Measurements from ENCODE around the gene CLMN.

CLMN gene

GRCh38 chr14:95303552-95303951 is 16.2 kb downstream of the CLMN start:
- Histone ChIP-seq H3K27me3 (ENCODE audit: insufficient read depth, poor library complexity, severe bottlenecking) (no peaks in the 10 kb centered on the region), H3K27ac (replicated peaks) (no peak overlapping the region), H3K4me3 (replicated peaks; ENCODE audit: insufficient read depth, low read length) (no peak overlapping the region)
- TF ChIP-seq SPI1 (IDR thresholded peaks at IDR 0.05; ENCODE audit: borderline replicate concordance, low read depth) (no peak), REST (IDR thresholded peaks at IDR 0.05; ENCODE audit: insufficient replicate concordance, low read depth) (no peak), CTCF (IDR thresholded peaks at IDR 0.05; ENCODE audit: insufficient read depth, low read length) (no peak), GABPA (IDR thresholded peaks at IDR 0.05; ENCODE audit: low read depth) (no peak), POLR2AphosphoS5 (IDR thresholded peaks at IDR 0.05; ENCODE audit: low read depth) (no peak)
- DNase-seq (ENCODE audit: low read depth in 1 of 2, low spot score in 1 of 2) = no peak

- DNase-seq (ENCODE audit: low read depth in 1 of 2, low spot score in 1 of 2) = no peak
- H3K27me3 ChIP-seq (ENCODE audit: insufficient read depth, poor library complexity, severe bottlenecking) = no peaks in the 10 kb centered on the region
- H3K4me3 ChIP-seq (replicated peaks; ENCODE audit: insufficient read depth, low read length) = no peak overlapping the region
- TF ChIP-seq GABPA (IDR thresholded peaks at IDR 0.05; ENCODE audit: low read depth) = no peak
- TF ChIP-seq POLR2AphosphoS5 (IDR thresholded peaks at IDR 0.05; ENCODE audit: low read depth) = no peak
- no peak for TF ChIP-seq CTCF (IDR thresholded peaks at IDR 0.05; ENCODE audit: insufficient read depth, low read length)
- no peak for TF ChIP-seq SPI1 (IDR thresholded peaks at IDR 0.05; ENCODE audit: borderline replicate concordance, low read depth)
- TF ChIP-seq REST (IDR thresholded peaks at IDR 0.05; ENCODE audit: insufficient replicate concordance, low read depth) = no peak
- H3K27ac ChIP-seq (replicated peaks) = no peak overlapping the region
Measured at GRCh38 chr14:95302667-95303506, 16.8 kb downstream of the CLMN start.

- no peak for TF ChIP-seq REST (IDR thresholded peaks at IDR 0.05; ENCODE audit: insufficient replicate concordance, low read depth)
- no peak for TF ChIP-seq POLR2AphosphoS5 (IDR thresholded peaks at IDR 0.05; ENCODE audit: low read depth)
- TF ChIP-seq SPI1 (IDR thresholded peaks at IDR 0.05; ENCODE audit: borderline replicate concordance, low read depth) = no peak
- TF ChIP-seq CTCF (IDR thresholded peaks at IDR 0.05; ENCODE audit: insufficient read depth, low read length) = no peak
- TF ChIP-seq GABPA (IDR thresholded peaks at IDR 0.05; ENCODE audit: low read depth) = no peak
- H3K27me3 ChIP-seq (ENCODE audit: insufficient read depth, poor library complexity, severe bottlenecking) = no peaks in the 10 kb centered on the region
- H3K27ac ChIP-seq (replicated peaks) = no peak overlapping the region
- no peak overlapping the region for H3K4me3 ChIP-seq (replicated peaks; ENCODE audit: insufficient read depth, low read length)
- no peak for DNase-seq (ENCODE audit: low read depth in 1 of 2, low spot score in 1 of 2)
Measured at GRCh38 chr14:95301527-95302187, 18.1 kb downstream of the CLMN start.
